ENCODE data around the gene DALRD3.

DNA sequence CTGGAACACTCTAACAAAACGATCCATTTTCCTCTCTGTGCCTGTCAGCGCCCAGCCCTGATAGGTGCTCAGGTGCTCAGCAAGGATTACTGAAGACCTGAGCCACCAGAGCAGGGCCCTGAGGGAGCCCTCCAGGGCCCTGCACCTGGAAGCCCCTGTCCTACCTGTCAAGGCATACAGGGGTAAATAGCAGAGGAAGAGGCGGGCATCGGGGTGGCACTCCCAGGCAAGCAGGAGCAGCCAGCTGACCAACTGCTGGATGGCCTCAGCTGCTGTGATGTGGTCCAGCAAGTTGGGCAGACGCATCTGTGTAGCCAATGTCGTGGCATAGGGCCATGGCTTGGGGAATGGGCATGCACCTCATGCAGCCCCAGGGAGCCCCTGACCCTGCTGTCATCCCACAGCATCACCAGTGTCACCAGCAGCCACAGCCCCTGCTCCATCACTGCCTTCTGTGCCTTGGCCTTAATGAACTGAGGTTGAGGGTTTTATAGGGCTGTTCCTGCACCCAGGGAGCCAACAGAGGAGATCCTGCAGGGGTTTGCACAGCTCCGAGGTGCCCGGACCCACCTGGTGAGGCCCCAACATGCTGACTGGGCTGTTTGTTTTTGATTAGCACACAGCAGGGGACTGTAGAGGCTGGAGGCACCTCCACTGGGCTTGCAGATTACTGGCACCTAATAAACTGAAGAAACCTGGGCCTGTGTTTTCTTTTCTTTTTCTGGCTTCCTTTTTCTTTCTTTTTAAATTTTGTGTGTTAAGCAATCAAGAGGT is 19.1 kb downstream of the DALRD3 start:
- TF ChIP-seq, protein P1, sequence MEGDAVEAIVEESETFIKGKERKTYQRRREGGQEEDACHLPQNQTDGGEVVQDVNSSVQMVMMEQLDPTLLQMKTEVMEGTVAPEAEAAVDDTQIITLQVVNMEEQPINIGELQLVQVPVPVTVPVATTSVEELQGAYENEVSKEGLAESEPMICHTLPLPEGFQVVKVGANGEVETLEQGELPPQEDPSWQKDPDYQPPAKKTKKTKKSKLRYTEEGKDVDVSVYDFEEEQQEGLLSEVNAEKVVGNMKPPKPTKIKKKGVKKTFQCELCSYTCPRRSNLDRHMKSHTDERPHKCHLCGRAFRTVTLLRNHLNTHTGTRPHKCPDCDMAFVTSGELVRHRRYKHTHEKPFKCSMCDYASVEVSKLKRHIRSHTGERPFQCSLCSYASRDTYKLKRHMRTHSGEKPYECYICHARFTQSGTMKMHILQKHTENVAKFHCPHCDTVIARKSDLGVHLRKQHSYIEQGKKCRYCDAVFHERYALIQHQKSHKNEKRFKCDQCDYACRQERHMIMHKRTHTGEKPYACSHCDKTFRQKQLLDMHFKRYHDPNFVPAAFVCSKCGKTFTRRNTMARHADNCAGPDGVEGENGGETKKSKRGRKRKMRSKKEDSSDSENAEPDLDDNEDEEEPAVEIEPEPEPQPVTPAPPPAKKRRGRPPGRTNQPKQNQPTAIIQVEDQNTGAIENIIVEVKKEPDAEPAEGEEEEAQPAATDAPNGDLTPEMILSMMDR (conservative IDR thresholded peaks at IDR 0.05), result no peak
- no peak for TF ChIP-seq ZFX (IDR thresholded peaks at IDR 0.05)
